MCF 10A (cell line): ENCODE measurements around the gene C16orf96. TPM values are rescaled to one million over a fixed set of nuclear protein-coding genes. Genes with fewer than 3 reads are reported as not detected.

Source experiments
- BruUV-seq: library from RNA; stranded (reverse); fragments of 400-500 nt; replicated peaks from 2 replicates; lab custom pipeline; 2021; lab: Mats Ljungman, UMichigan
- CTCF ChIA-PET: fragments of 300-600 bp; sonication (Branson Sonifier 250); formaldehyde crosslinking; extraction: SDS; loops from one replicate; lab custom pipeline; 2021; ENCODE audit warnings: antibody characterized with exemption, inconsistent platforms; lab: Yijun Ruan, JAX
- POLR2A ChIA-PET: fragments of 300-600, 350-650 bp; sonication (Branson Sonifier 250); formaldehyde crosslinking; extraction: SDS; loops from one replicate; lab custom pipeline; 2020; ENCODE audit warnings: antibody characterized with exemption, inconsistent platforms; lab: Yijun Ruan, JAX
- DNase-seq: peaks from one replicate; pipeline ENCODE4 v3.0.0-alpha.2; 2018; ENCODE audit not compliant: unreplicated experiment
- H3K27ac Mint-ChIP-seq: one replicate; pipeline ENCODE4 v1.8.0; 2022; ENCODE audit warnings: mild to moderate bottlenecking, low read depth, mixed read lengths; ENCODE audit not compliant: unreplicated experiment
- H3K27me3 Mint-ChIP-seq: one replicate; pipeline ENCODE4 v1.8.0; 2022; ENCODE audit warnings: mixed read lengths; ENCODE audit not compliant: insufficient read depth, unreplicated experiment
- H3K36me3 Mint-ChIP-seq: one replicate; pipeline ENCODE4 v1.8.0; 2022; ENCODE audit warnings: mild to moderate bottlenecking, moderate library complexity, mixed read lengths; ENCODE audit not compliant: insufficient read depth, unreplicated experiment
- H3K4me1 Mint-ChIP-seq: one replicate; pipeline ENCODE4 v1.8.0; 2022; ENCODE audit warnings: mixed read lengths; ENCODE audit not compliant: insufficient read depth, unreplicated experiment
- H3K4me3 Mint-ChIP-seq: one replicate; pipeline ENCODE4 v1.8.0; 2022; ENCODE audit warnings: mild to moderate bottlenecking, moderate library complexity, mixed read lengths; ENCODE audit not compliant: unreplicated experiment
- H3K9me3 Mint-ChIP-seq: one replicate; pipeline ENCODE4 v1.8.0; 2022; ENCODE audit warnings: mixed read lengths; ENCODE audit not compliant: unreplicated experiment
- intact Hi-C: fragments of 100-400 bp; cut with micrococcal nuclease; formaldehyde crosslinking; loops from 2 replicates; pipeline ENCODE4 v1.14.1; 2022
- total RNA-seq: library from RNA; stranded (reverse); gene quantifications from 2 replicates; pipeline ENCODE4 v1.2.3, GENCODE V29; 2022
- TF ChIP-seq, protein P1 (sequence below): fragments of 200-600 bp; IDR thresholded peaks from one replicate; pipeline ENCODE4 v1.8.0; 2022; ENCODE audit warnings: antibody characterized with exemption, mild to moderate bottlenecking; ENCODE audit not compliant: unreplicated experiment

The C16orf96 gene
- total RNA-seq, 1 experiment from 2014 or later: not detected

DNA sequence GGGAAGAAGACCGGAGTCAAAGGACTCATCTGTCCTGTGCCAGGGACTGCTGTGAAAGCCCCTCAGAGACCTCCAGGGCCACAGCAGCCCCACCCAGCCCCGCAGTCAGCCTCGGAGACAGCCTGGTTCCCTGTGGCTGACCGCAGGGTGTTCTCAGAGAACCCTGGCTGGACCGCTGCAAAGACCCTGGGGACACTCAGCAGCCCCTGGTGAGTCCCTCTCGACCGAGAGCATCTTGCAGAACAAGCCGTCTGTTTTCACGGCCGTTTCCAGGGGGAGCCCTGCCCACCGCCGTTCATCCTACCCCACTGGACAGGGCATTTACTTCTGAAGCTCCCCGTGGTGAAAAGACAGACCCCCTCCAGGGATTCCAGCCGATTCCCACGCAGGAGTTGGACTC lies 48.3 kb downstream of the C16orf96 start:
- Mint-ChIP-seq H3K4me1 (no peaks in the 10 kb centered on the region), H3K4me3 (no peak overlapping the region), H3K27ac (no peak overlapping the region), H3K9me3 (no peaks in the 10 kb centered on the region), H3K36me3 (peaks cover 26% of the 10 kb centered on the region), H3K27me3 (peaks cover 11% of the 10 kb centered on the region)
- ChIA-PET POLR2A (interaction anchor here (0.8 to 2.5 kb wide), 3 partner anchors 9 to 120 kb away, joined by 3 to 13 read pairs (median 5); no protein-coding TSS in a partner anchor), CTCF (no interaction called here)
- intact Hi-C loops: no loop called here
- DNase-seq: no peak
- TF ChIP-seq, protein P1, sequence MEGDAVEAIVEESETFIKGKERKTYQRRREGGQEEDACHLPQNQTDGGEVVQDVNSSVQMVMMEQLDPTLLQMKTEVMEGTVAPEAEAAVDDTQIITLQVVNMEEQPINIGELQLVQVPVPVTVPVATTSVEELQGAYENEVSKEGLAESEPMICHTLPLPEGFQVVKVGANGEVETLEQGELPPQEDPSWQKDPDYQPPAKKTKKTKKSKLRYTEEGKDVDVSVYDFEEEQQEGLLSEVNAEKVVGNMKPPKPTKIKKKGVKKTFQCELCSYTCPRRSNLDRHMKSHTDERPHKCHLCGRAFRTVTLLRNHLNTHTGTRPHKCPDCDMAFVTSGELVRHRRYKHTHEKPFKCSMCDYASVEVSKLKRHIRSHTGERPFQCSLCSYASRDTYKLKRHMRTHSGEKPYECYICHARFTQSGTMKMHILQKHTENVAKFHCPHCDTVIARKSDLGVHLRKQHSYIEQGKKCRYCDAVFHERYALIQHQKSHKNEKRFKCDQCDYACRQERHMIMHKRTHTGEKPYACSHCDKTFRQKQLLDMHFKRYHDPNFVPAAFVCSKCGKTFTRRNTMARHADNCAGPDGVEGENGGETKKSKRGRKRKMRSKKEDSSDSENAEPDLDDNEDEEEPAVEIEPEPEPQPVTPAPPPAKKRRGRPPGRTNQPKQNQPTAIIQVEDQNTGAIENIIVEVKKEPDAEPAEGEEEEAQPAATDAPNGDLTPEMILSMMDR: no peak
- BruUV-seq: no TSS peak

DNA sequence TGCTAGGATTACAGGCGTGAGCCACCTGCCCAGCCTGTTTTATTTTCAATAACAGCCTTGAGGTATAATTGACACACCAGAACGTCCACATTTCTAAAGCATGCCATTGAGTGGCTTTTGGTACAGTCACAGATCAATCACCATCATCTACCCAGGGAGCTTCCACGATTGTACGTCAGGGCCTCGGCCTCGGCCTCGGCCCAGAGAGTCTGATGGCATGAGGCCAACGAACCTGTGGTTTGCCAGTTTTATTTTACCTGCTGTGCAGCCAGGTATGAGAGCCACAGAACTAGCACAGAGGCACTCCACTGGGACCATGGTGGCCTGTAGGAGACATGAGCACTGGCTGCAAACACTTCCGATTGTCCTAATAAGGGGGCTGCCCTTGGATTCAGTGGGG lies 50.2 kb downstream of the C16orf96 start:
- ChIA-PET CTCF (interaction anchor here (1.2 to 1.5 kb wide), 2 partner anchors 21 to 57 kb away, joined by 3 to 5 read pairs; no protein-coding TSS in a partner anchor), POLR2A (interaction anchor here (0.6 to 2.5 kb wide), 2 partner anchors 10 to 99 kb away, joined by 3 to 13 read pairs; no protein-coding TSS in a partner anchor)
- intact Hi-C loops: no loop called here
- Mint-ChIP-seq H3K9me3 (no peaks in the 10 kb centered on the region), H3K36me3 (peaks cover 27% of the 10 kb centered on the region), H3K4me3 (no peak overlapping the region), H3K4me1 (peaks cover 3% of the 10 kb centered on the region), H3K27ac (no peak overlapping the region), H3K27me3 (peaks cover 7% of the 10 kb centered on the region)
- BruUV-seq: no TSS peak
- DNase-seq: no peak
- TF ChIP-seq, protein P1: no peak

DNA sequence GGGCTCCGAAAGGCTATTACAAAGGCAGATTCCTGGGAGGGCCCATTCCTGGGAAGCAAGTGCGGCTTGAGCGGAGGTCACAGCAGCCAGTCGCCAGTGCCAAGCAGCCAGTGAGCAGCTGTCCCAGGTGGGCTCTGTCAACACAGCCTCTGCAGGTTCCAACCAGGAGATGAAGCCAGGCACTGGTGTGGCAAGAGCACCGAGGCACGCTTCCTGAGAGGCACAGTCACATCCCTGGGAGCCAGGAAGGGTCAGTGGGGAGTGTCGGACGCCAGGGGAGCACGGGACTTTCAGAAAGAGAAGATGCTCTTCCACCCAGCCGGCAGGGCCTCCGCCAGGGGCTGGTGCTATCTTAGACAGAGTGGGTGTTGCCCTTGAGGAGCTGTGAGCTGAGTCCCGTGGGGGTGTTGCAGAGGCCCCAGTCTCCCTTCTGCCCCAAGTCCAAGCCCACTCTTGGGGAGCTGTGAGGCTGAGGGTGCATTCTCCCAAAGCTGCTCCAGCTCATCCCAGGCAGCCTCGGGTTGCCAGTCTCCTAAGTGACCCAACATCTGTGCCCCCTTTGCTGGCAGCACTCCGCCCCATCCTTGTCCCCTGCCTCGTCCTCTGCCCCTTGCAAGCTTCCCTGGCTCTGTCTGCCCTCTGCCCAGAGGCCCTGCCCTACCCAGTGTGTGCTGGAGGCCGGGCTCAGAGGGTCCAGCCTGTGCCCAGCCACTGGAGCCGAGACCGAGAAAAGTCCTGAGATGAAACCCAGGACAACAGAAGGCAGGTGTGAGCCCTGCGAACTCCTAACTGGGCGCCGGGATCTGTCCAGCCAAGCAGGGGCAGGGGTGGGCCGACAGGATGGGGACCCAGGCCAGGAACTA lies 51.9 kb downstream of the C16orf96 start:
- TF ChIP-seq, protein P1: no peak
- Mint-ChIP-seq H3K4me1 (peaks cover 6% of the 10 kb centered on the region), H3K9me3 (no peaks in the 10 kb centered on the region), H3K27me3 (no peaks in the 10 kb centered on the region), H3K4me3 (no peak overlapping the region), H3K36me3 (peaks cover 27% of the 10 kb centered on the region), H3K27ac (no peak overlapping the region)
- CTCF ChIA-PET: interaction anchor here (0.7 to 1.5 kb wide), 3 partner anchors 22 to 348 kb away, joined by 3 to 6 read pairs (median 5); no protein-coding TSS in a partner anchor
- no TSS peak for BruUV-seq
- intact Hi-C loops: no loop called here
- DNase-seq: no peak
- POLR2A ChIA-PET: interaction anchor here (1.1 kb wide), 2 partner anchors 8 to 107 kb away, joined by 4 to 6 read pairs; no protein-coding TSS in a partner anchor

DNA sequence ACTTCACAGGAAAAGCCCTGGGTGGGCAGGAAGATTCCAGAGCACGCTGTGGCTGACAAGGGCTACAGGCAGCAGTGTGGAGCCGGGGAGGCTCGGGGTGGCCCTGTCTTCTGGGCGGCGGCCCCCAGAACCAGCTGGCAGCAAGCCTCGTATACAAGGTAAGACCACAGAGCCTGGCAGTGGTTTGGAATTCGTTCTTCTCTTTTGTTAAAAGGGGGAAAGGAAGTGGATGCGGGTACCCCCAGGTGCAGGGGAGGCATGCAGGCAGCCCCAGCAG lies 52.5 kb downstream of the C16orf96 start:
- H3K27me3 Mint-ChIP-seq: no peaks in the 10 kb centered on the region
- H3K4me1 Mint-ChIP-seq: peaks cover 6% of the 10 kb centered on the region
- TF ChIP-seq, protein P1: no peak
- no peak overlapping the region for H3K4me3 Mint-ChIP-seq
- no peaks in the 10 kb centered on the region for H3K9me3 Mint-ChIP-seq
- POLR2A ChIA-PET: no interaction called here
- BruUV-seq: no TSS peak
- no peak overlapping the region for H3K27ac Mint-ChIP-seq
- intact Hi-C loops: no loop called here
- CTCF ChIA-PET: interaction anchor here (0.7 kb wide), 1 partner anchor 347 kb away, joined by 6 read pairs; no protein-coding TSS in a partner anchor
- peaks cover 27% of the 10 kb centered on the region for H3K36me3 Mint-ChIP-seq
- DNase-seq: no peak
